Fibroblast of villous mesenchyme (primary cell): ENCODE data around the gene CCDC171. TPM values are rescaled to one million over a fixed set of nuclear protein-coding genes. Genes with fewer than 3 reads are reported as not detected.

Experiments used
- DNase-seq: peaks from one replicate; pipeline ENCODE4 v3.0.0-alpha.2; 2010; ENCODE audit warnings: low read depth
- H3K4me3 ChIP-seq: 2 replicates; pipeline ENCODE4 v1.5.1; 2011; ENCODE audit warnings: low read depth, mild to moderate bottlenecking, low read length
- total RNA-seq: library from RNA; depleted of rRNA; stranded (reverse); fragments of >200 nt; gene quantifications from 2 replicates; pipeline ENCODE4 v1.2.3, GENCODE V29; 2012
- TF ChIP-seq, protein P1 (sequence below): IDR thresholded peaks from 2 replicates; pipeline ENCODE4 v1.5.1; 2012; ENCODE audit warnings: low read depth, mild to moderate bottlenecking, low read length; ENCODE audit not compliant: insufficient read depth

Gene CCDC171
- total RNA-seq, 1 donor, result 2.2 TPM

DNA sequence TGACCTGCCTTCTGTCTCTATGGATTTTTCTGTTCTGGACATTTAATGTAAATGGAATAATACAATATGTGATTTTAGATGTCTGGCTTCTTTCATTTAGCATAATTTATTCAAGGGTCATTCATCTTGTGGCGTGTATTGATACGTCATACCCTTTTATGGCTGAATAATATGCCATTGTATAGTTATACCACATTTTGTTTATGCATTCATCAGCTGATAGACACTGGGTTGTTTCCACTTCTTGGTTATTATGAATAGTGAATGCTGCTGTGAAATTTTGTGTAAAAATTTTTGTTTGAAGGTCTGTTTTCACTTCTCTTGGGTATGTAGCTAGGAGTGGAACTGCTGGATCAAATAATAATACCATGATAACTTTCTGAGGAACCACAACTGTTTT, 298.9 kb downstream of the CCDC171 start:
- no peak overlapping the region for H3K4me3 ChIP-seq
- DNase-seq, result no peak
- TF ChIP-seq, protein P1, sequence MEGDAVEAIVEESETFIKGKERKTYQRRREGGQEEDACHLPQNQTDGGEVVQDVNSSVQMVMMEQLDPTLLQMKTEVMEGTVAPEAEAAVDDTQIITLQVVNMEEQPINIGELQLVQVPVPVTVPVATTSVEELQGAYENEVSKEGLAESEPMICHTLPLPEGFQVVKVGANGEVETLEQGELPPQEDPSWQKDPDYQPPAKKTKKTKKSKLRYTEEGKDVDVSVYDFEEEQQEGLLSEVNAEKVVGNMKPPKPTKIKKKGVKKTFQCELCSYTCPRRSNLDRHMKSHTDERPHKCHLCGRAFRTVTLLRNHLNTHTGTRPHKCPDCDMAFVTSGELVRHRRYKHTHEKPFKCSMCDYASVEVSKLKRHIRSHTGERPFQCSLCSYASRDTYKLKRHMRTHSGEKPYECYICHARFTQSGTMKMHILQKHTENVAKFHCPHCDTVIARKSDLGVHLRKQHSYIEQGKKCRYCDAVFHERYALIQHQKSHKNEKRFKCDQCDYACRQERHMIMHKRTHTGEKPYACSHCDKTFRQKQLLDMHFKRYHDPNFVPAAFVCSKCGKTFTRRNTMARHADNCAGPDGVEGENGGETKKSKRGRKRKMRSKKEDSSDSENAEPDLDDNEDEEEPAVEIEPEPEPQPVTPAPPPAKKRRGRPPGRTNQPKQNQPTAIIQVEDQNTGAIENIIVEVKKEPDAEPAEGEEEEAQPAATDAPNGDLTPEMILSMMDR, result no peak

- TF ChIP-seq, protein P1, result no peak
- H3K4me3 ChIP-seq, result no peak overlapping the region
- DNase-seq, result peak; percentile 11
Measured at GRCh38 chr9:15856591-15856990, 303.7 kb downstream of the CCDC171 start.

DNA sequence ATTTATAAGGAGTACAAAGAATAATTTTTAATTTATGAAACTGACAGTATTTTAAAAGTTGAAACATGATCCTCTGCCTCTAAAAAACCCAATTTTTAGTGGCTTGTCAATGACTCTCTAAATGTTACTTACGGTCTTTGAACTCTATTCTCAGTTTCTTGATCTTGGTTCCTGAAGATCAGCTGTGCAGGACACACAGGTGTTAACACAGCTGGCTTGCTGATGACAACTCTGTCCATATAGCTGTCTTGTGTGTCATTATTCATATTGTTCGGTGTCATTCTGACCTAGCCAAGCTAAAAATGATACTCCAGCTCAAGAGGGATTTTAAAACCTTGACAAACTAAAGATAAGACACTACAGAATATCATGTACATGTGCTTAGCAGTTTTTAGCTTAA, 314.5 kb downstream of the CCDC171 start:
- DNase-seq, result no peak
- TF ChIP-seq, protein P1, result no peak
- no peak overlapping the region for H3K4me3 ChIP-seq

GRCh38 chr9:15867988-15868387, 315.1 kb downstream of the CCDC171 start:
- no peak overlapping the region for H3K4me3 ChIP-seq
- TF ChIP-seq, protein P1, result no peak
- no peak for DNase-seq

- DNase-seq, result peak; percentile 73
- H3K4me3 ChIP-seq, result no peak overlapping the region
- TF ChIP-seq, protein P1, result peak; percentile 61
Measured at GRCh38 chr9:15873573-15874177, 320.8 kb downstream of the CCDC171 start.

DNA sequence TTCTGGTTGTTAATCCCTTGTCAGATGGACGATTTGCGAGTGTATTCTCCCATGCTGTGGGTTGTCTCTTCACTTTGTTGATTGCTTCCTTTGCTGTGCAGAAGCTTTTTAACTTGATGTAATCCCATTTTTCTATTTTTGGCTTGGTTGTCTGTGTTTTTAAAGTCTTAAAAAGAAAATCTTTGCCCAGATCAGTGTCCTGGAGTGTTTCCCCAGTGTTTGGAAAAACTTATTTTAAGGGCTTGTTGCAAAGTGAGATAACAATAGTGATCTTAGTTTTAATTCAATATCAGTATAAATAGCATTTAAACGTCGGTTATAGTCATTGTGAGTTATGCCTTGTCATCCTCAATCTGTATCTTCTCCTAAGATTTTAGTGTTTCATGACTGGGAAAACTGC, 329.5 kb downstream of the CCDC171 start:
- no peak overlapping the region for H3K4me3 ChIP-seq
- TF ChIP-seq, protein P1, result no peak
- DNase-seq, result no peak

DNA sequence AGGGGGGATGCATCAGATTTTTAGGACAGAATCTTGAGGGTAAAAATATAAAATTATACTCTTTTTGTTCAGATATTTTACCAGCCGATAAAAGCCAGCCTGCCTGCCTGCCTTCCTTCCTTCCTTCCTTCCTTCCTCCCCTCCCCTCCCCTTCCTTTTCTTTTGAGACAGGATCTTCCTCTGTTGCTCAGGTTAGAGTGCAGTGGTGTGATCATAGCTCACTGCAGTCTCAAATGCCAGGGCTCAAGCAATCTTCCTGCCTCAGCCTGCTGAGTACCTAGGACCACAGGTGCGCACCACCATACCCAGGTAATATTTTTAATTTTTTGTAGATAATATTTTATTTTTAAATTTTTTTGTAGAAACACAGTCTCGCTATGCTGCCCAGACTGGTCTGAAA, 330.0 kb downstream of the CCDC171 start:
- DNase-seq, result no peak
- TF ChIP-seq, protein P1, result no peak
- no peak overlapping the region for H3K4me3 ChIP-seq
